SK-N-SH (cell line): ENCODE measurements around the gene DPPA3. TPM values are rescaled to one million over a fixed set of nuclear protein-coding genes. Genes with fewer than 3 reads are reported as not detected.
A peak's percentile ranks its signal among the peaks of the same experiment; 100 is the strongest.

ENCODE experiments used
- CTCF ChIA-PET: fragments of 300-600, 350-600 bp; formaldehyde crosslinking; extraction: SDS; loops from one replicate; lab custom pipeline; 2021; lab: Yijun Ruan, JAX
- POLR2A ChIA-PET: fragments of 350-600 bp; sonication (Branson Sonifier 250); formaldehyde crosslinking; extraction: SDS; loops from one replicate; lab custom pipeline; 2020; ENCODE audit warnings: antibody characterized with exemption, inconsistent platforms; lab: Yijun Ruan, JAX
- DNase-seq: peaks from one replicate; pipeline ENCODE4 v3.0.0; 2012
- H2AFZ ChIP-seq: fragments of 200-600 bp; sonication (generic); 2 replicates; pipeline ENCODE4 v1.8.1; 2016; ENCODE audit warnings: antibody characterized with exemption, mild to moderate bottlenecking, low read depth
- H3F3A ChIP-seq: fragments of 200-600 bp; sonication (generic); replicated peaks from 2 replicates; pipeline ENCODE3; 2016; ENCODE audit warnings: antibody characterized with exemption, mild to moderate bottlenecking; ENCODE audit not compliant: insufficient read depth
- H3K27ac ChIP-seq, 2 experiments: fragments of 200-500 bp in 1 of 2; fragments of 200-600 bp in 1 of 2; sonication (Bioruptor generic) in 1 of 2; sonication (generic), shearing (Covaris generic) in 1 of 2; 2 replicates each; pipeline versions ENCODE4 v1.5.1 to v1.6.1; 2014 to 2016; ENCODE audit warnings: low read depth in 2 of 2, inconsistent platforms in 1 of 2, low read length in 1 of 2, mild to moderate bottlenecking in 1 of 2, mixed read lengths in 1 of 2
- H3K27me3 ChIP-seq: fragments of 200-600 bp; sonication (generic), shearing (Covaris generic); 2 replicates; pipeline ENCODE4 v1.6.1; 2016; ENCODE audit warnings: mixed run types; ENCODE audit not compliant: insufficient read depth
- H3K36me3 ChIP-seq, 2 experiments: fragments of 200-500 bp in 1 of 2; fragments of 200-600 bp in 1 of 2; sonication (Bioruptor generic) in 1 of 2; sonication (generic) in 1 of 2; replicated peaks in 1 of 2; 2 replicates each; pipeline versions ENCODE3 to v1.5.1; 2014 to 2016; ENCODE audit warnings: low read length in 1 of 2, mild to moderate bottlenecking in 1 of 2; ENCODE audit not compliant: insufficient read depth in 2 of 2, control insufficient read depth in 1 of 2
- H3K4me1 ChIP-seq, 2 experiments: fragments of 200-500 bp in 1 of 2; fragments of 200-600 bp in 1 of 2; sonication (Bioruptor generic) in 1 of 2; sonication (generic), shearing (Covaris generic) in 1 of 2; 2 replicates each; pipeline versions ENCODE4 v1.5.1 to v1.6.1; 2014 to 2016; ENCODE audit warnings: low read depth in 1 of 2, low read length in 1 of 2, mixed run types in 1 of 2; ENCODE audit not compliant: insufficient read depth in 2 of 2, control insufficient read depth in 1 of 2
- H3K4me2 ChIP-seq: fragments of 200-600 bp; sonication (generic), shearing (Covaris generic); 2 replicates; pipeline ENCODE4 v1.6.1; 2017; ENCODE audit warnings: mixed run types
- H3K4me3 ChIP-seq, 2 experiments: fragments of 200-500 bp in 1 of 2; fragments of 200-600 bp in 1 of 2; sonication (Bioruptor generic) in 1 of 2; sonication (generic), shearing (Covaris generic) in 1 of 2; 2 replicates each; pipeline versions ENCODE4 v1.5.1 to v1.8.1; 2014 to 2016; ENCODE audit warnings: low read depth in 2 of 2, inconsistent platforms in 1 of 2, low read length in 1 of 2, mild to moderate bottlenecking in 1 of 2, mixed read lengths in 1 of 2, moderate library complexity in 1 of 2
- H3K79me2 ChIP-seq: fragments of 200-600 bp; sonication (generic); 2 replicates; pipeline ENCODE4 v1.8.1; 2017; ENCODE audit warnings: mild to moderate bottlenecking; ENCODE audit not compliant: insufficient read depth
- H3K9ac ChIP-seq: fragments of 200-600 bp; sonication (generic); 2 replicates; pipeline ENCODE4 v1.6.1; 2017; ENCODE audit warnings: mixed run types
- H3K9me2 ChIP-seq: fragments of 200-600 bp; sonication (generic); 2 replicates; pipeline ENCODE4 v1.6.1; 2017; ENCODE audit warnings: mixed run types
- H3K9me3 ChIP-seq: fragments of 200-600 bp; sonication (generic); 2 replicates; pipeline ENCODE4 v1.6.1; 2017; ENCODE audit warnings: mixed run types, mild to moderate bottlenecking, moderate library complexity
- H4K20me1 ChIP-seq: fragments of 200-600 bp; sonication (generic); 2 replicates; pipeline ENCODE4 v1.6.1; 2017; ENCODE audit warnings: mild to moderate bottlenecking, mixed run types; ENCODE audit not compliant: insufficient read depth
- CTCF ChIP-seq: fragments of 200-600 bp; sonication (generic); IDR thresholded peaks from 2 replicates; pipeline ENCODE4 v1.6.1; 2017; ENCODE audit warnings: antibody characterized with exemption, mild to moderate bottlenecking, moderate library complexity
- FOXJ3 ChIP-seq: sonication (generic); formaldehyde crosslinking; IDR thresholded peaks from 2 replicates; pipeline ENCODE4 v1.5.1; 2020; ENCODE audit warnings: mild to moderate bottlenecking, missing genetic modification reagents
- GABPA ChIP-seq: IDR thresholded peaks from 2 replicates; pipeline ENCODE4 v1.4.0; 2012; ENCODE audit warnings: low read depth, mild to moderate bottlenecking
- JUND ChIP-seq: IDR thresholded peaks from 2 replicates; pipeline ENCODE4 v1.4.0; 2012
- MEF2A ChIP-seq: IDR thresholded peaks from 2 replicates; pipeline ENCODE4 v1.4.0; 2012; ENCODE audit warnings: low read depth, borderline replicate concordance
- NRF1 ChIP-seq: IDR thresholded peaks from 2 replicates; pipeline ENCODE4 v1.6.1; 2012; ENCODE audit warnings: low read depth, mild to moderate bottlenecking, low read length
- PBX3 ChIP-seq: IDR thresholded peaks from 2 replicates; pipeline ENCODE4; 2012
- POLR2AphosphoS5 ChIP-seq: IDR thresholded peaks from 2 replicates; pipeline ENCODE4 v1.6.1; 2012; ENCODE audit warnings: low read depth, low read length
- RAD21 ChIP-seq: IDR thresholded peaks from 2 replicates; pipeline ENCODE4 v1.6.1; 2012; ENCODE audit warnings: mild to moderate bottlenecking, low read length
- RFX5 ChIP-seq: IDR thresholded peaks from 2 replicates; pipeline ENCODE4 v1.6.1; 2012; ENCODE audit warnings: mild to moderate bottlenecking, improper control_type of control experiment, low read length
- RXRA ChIP-seq: IDR thresholded peaks from 2 replicates; pipeline ENCODE4 v1.4.0; 2012; ENCODE audit warnings: low read depth, mild to moderate bottlenecking, borderline replicate concordance
- SIN3A ChIP-seq: IDR thresholded peaks from 2 replicates; pipeline ENCODE4 v1.6.1; 2012; ENCODE audit warnings: low read depth, mild to moderate bottlenecking, low read length, moderate library complexity, borderline replicate concordance
- TAF1 ChIP-seq: IDR thresholded peaks from 2 replicates; pipeline ENCODE4 v1.6.1; 2012; ENCODE audit warnings: low read depth, mild to moderate bottlenecking, low read length, moderate library complexity, borderline replicate concordance
- YY1 ChIP-seq: IDR thresholded peaks from 2 replicates; pipeline ENCODE4 v1.4.0; 2012; ENCODE audit warnings: low read depth, mild to moderate bottlenecking
- ZBTB33 ChIP-seq: IDR thresholded peaks from 2 replicates; pipeline ENCODE4 v1.4.0; 2012; ENCODE audit warnings: low read depth, borderline replicate concordance
- WGBS: methylation state at CpG from one replicate; pipeline ENCODE4 v1.1.6; 2017; ENCODE audit warnings: low lambda C conversion rate; 5-methylcytosine and 5-hydroxymethylcytosine counted together
- polyA plus RNA-seq, 3 experiments: library from polyadenylated mRNA; depleted of rRNA; stranded (reverse); fragments of >200 nt; gene quantifications; 2 replicates each; pipeline ENCODE4 v1.2.3, GENCODE V29; 2012

Gene DPPA3
- polyA plus RNA-seq, 1 of the 3 experiments (the other 2 are of a cell fraction): not detected

DNA sequence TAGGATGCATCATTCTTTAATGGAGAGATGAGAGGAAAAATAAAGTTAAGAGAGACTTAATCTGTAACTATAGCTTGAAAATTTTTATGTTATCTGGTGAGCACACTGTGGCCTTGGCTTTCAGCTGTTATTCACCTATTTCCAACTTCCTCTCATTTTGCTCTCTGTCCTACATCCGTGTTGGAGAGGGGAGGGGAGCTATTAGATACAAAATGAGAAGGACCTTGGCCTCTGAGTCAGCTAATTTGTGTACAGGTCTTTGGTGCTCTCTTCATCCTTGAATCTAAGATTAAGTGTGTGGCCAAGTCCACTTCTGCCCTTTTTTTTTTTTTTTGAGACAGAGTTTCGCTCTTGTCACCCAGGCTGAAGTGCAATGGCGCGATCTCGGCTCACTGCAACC lies 44.6 kb upstream of the DPPA3 start:
- ChIA-PET CTCF (no interaction called here), POLR2A (no interaction called here)
- H2AFZ ChIP-seq: no peak overlapping the region
- no peak overlapping the region for H3K27ac ChIP-seq
- no peaks in the 10 kb centered on the region for H3K4me1 ChIP-seq
- H3K9me3 ChIP-seq: no peaks in the 10 kb centered on the region
- H3K27me3 ChIP-seq: peaks cover 60% of the 10 kb centered on the region
- no peaks in the 10 kb centered on the region for H3K79me2 ChIP-seq
- H3K36me3 ChIP-seq: no peaks in the 10 kb centered on the region
- no peak overlapping the region for H3K4me2 ChIP-seq
- H3K9me2 ChIP-seq: no peaks in the 10 kb centered on the region
- DNase-seq: no peak
- no peak overlapping the region for H3K9ac ChIP-seq
- WGBS: 17% methylated on average over 5 of the region's 5 CpGs
- H4K20me1 ChIP-seq: no peaks in the 10 kb centered on the region
- H3K4me3 ChIP-seq: no peak overlapping the region
- no peaks in the 10 kb centered on the region for H3F3A ChIP-seq
- TF ChIP-seq GABPA (no peak), POLR2AphosphoS5 (no peak), TAF1 (no peak), RFX5 (no peak), JUND (no peak), YY1 (no peak), SIN3A (no peak), PBX3 (no peak), RXRA (no peak), NRF1 (no peak), FOXJ3 (no peak), RAD21 (no peak), CTCF (no peak), MEF2A (no peak), ZBTB33 (no peak)

DNA sequence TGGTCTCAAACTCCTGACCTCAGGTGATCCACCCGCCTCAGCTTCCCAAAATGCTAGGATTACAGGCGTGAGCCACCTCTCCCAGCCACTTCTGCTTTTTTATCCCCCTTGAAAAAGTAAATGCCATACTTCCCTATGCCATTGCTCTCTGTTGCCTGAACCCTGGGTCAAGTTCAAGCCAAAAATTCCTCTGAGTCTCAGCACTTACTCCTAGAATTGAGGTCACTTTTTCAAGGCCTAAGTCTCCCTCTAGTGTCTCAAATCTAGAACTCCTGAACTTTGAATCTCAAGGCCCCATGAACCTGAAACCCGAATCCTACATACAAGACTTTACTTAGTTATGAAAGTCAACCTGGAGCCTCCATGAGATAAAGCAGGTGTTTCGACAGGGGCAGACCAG lies 44.1 kb upstream of the DPPA3 start:
- TF ChIP-seq CTCF (peak; percentile 34), SIN3A (no peak)
- Histone ChIP-seq H3K79me2 (no peaks in the 10 kb centered on the region), H3K27me3 (peaks cover 58% of the 10 kb centered on the region), H2AFZ (no peak overlapping the region), H3K9me3 (no peaks in the 10 kb centered on the region), H3K36me3 (no peaks in the 10 kb centered on the region), H3K4me2 (no peak overlapping the region), H3F3A (no peaks in the 10 kb centered on the region), H3K9ac (no peak overlapping the region), H3K27ac (no peak overlapping the region), H4K20me1 (no peaks in the 10 kb centered on the region), H3K9me2 (no peaks in the 10 kb centered on the region), H3K4me1 (no peaks in the 10 kb centered on the region), H3K4me3 (no peak overlapping the region)
- WGBS: 18% methylated on average over 4 of the region's 4 CpGs
- POLR2A ChIA-PET: no interaction called here
- no peak for DNase-seq
- CTCF ChIA-PET: no interaction called here
